Middle frontal gyrus (tissue), 1 donor: ENCODE results near the gene IGSF21.
"Not testable (repeated sequence)": the region's sequence is repeated elsewhere in the genome, so short reads cannot be mapped to it uniquely, and the experiment has no call there.

Experiments
- DNase-seq: peaks from one replicate; pipeline ENCODE4 v3.0.0-alpha.2; 2015; ENCODE audit warnings: low spot score; ENCODE audit errors: extremely low spot score

IGSF21 gene

GRCh38 chr1:18352636-18353265 lies 245.2 kb downstream of the IGSF21 start:
- no peak for DNase-seq

GRCh38 chr1:18353528-18353927 lies 245.9 kb downstream of the IGSF21 start:
- DNase-seq, result no peak

GRCh38 chr1:18353992-18354391 lies 246.4 kb downstream of the IGSF21 start:
- DNase-seq, result no peak

GRCh38 chr1:18354612-18355011 lies 247.0 kb downstream of the IGSF21 start:
- DNase-seq, result no peak

GRCh38 chr1:18357622-18358230 lies 250.1 kb downstream of the IGSF21 start:
- DNase-seq, result no peak

- DNase-seq, result no peak
Measured at GRCh38 chr1:18358600-18358999, 251.0 kb downstream of the IGSF21 start.

GRCh38 chr1:18360251-18360650 lies 252.7 kb downstream of the IGSF21 start:
- DNase-seq, result no peak

- DNase-seq, result no peak
Measured at GRCh38 chr1:18362150-18362549, 254.6 kb downstream of the IGSF21 start.

GRCh38 chr1:18363436-18363835 lies 255.8 kb downstream of the IGSF21 start:
- no peak for DNase-seq

GRCh38 chr1:18365099-18365705 lies 257.6 kb downstream of the IGSF21 start:
- DNase-seq, result no peak

GRCh38 chr1:18372505-18372904 lies 264.9 kb downstream of the IGSF21 start:
- not testable (repeated sequence) for DNase-seq

GRCh38 chr1:18373151-18373550 lies 265.6 kb downstream of the IGSF21 start:
- no peak for DNase-seq

- no peak for DNase-seq
Measured at GRCh38 chr1:18373882-18374493, 266.4 kb downstream of the IGSF21 start.

GRCh38 chr1:18376661-18377060 lies 269.1 kb downstream of the IGSF21 start:
- DNase-seq, result no peak

- no peak for DNase-seq
Measured at GRCh38 chr1:18380288-18380687, 272.7 kb downstream of the IGSF21 start.

- DNase-seq, result no peak
Measured at GRCh38 chr1:18384059-18384458, 276.5 kb downstream of the IGSF21 start.

- no peak for DNase-seq
Measured at GRCh38 chr1:18384471-18384870, 276.9 kb downstream of the IGSF21 start.

GRCh38 chr1:18385239-18385790 lies 277.7 kb downstream of the IGSF21 start:
- no peak for DNase-seq

- DNase-seq, result no peak
Measured at GRCh38 chr1:18386591-18386990, 279.0 kb downstream of the IGSF21 start.

GRCh38 chr1:18387307-18387706 lies 279.7 kb downstream of the IGSF21 start:
- DNase-seq, result no peak

GRCh38 chr1:18390953-18391352 lies 283.4 kb downstream of the IGSF21 start:
- no peak for DNase-seq

- no peak for DNase-seq
Measured at GRCh38 chr1:18394563-18395156, 287.1 kb downstream of the IGSF21 start.
